Measurements from ENCODE around the gene GTF2B.
"Not testable (repeated sequence)": the region's sequence is repeated elsewhere in the genome, so short reads cannot be mapped to it uniquely, and the experiment has no call there.

GTF2B gene

DNA sequence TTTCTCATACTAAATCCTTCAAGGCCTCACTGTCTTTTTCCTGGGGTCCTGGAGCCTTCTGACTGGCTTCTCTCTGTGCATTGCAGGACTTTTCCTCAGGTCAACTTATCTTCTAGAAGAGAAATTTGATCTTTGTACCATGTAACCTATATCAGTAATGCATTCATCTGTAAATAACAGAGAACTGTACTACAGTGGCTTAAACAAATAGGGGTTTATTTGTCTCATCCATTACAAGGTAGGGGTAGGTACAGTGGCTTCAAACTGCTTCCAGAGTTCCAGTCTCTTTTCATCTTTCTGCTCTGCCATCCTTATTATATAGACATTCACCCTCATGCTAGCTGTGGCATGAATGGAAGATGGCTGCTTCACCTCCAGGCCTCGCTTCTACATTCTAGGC lies 29.5 kb upstream of the GTF2B start:
- DNase-seq (ENCODE audit: low spot score): no peak
- no peak for TF ChIP-seq CTCF (IDR thresholded peaks at IDR 0.05; ENCODE audit: extremely low read depth, missing control alignments)

DNA sequence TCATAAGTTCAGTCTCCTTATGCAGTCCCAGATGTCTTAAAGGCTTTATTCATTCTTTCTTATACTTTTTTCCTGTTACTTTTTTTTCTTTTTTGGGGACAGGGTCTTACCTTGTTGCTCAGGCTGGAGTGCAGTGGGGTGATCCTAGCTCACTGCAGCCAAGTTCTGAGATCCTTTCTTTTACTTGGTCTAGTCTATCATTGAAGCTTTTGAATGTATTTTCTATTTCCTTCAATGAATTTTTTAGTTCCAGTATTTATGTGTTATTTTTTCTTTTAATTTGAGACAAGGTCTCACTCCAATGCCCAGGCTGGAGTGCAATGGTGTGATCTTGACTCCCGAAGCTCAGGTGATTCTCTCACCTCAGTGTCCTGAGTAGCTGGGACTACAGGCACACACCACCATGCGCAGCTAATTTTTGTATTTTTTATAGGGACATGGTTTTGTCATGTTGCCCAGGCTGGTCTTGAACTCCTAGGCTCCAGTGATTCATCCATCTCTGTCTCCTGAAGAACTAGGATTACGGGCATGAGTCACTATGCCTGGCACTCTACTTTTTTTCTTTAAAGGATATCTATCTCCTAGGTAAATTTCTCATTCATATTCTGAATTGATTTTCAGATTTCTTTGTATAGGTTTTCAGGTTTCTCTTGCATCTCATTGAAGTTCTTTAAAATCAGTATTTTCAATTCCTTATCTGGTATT lies 26.1 kb upstream of the GTF2B start:
- no peak for TF ChIP-seq CTCF (IDR thresholded peaks at IDR 0.05; ENCODE audit: extremely low read depth, missing control alignments)
- DNase-seq (ENCODE audit: low spot score): no peak

DNA sequence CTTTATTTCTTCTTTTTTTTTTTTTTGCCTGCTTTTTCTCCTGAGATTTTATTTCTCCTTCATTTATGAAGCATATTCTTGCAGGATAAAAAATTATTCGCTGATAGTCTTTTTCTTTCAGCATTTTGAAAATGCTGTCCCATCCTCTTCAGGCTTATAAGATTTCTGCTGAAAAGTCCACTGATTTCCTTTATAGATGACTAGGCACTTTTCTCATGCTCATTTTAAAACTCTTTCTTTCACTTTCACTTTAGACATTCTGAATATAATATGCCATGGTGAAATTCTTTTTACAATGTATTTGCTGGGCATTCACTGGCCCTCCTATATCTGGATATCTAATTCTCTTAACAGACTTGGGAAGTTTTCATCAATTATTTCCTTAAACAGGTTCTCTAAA lies 25.5 kb upstream of the GTF2B start:
- DNase-seq (ENCODE audit: low spot score): no peak

GRCh38 chr1:88911800-88912199 lies 20.4 kb upstream of the GTF2B start:
- not testable (repeated sequence) for DNase-seq (ENCODE audit: low spot score)

More for the DNA sequence above, 25.5 kb upstream of the GTF2B start:
- no peak for TF ChIP-seq CTCF (IDR thresholded peaks at IDR 0.05; ENCODE audit: extremely low read depth, missing control alignments)

GRCh38 chr1:88911161-88911560 lies 19.8 kb upstream of the GTF2B start:
- no peak for DNase-seq (ENCODE audit: low spot score)
- TF ChIP-seq CTCF (IDR thresholded peaks at IDR 0.05; ENCODE audit: extremely low read depth, missing control alignments): no peak

- DNase-seq (ENCODE audit: low spot score): no peak
- TF ChIP-seq CTCF (IDR thresholded peaks at IDR 0.05; ENCODE audit: extremely low read depth, missing control alignments): no peak
Measured at GRCh38 chr1:88910401-88910800, 19.0 kb upstream of the GTF2B start.

DNA sequence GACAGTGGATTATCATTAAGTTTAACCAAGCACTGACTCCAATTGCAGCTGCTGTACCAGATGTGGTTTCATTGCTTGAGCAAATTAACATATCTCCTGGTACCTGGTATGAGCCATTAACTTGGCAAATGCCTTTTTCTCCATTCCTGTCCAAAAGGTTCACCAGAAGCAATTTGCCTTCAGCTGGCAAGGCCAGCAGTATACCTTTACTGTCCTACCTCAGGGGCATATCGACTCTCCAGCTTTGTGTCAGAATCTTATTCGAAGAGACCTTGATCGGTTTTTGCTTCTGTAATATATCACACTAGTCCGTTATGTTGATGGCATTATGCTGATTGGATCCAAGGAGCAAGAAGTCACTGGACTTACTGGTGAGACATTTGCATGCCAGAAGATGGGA lies 9.5 kb upstream of the GTF2B start:
- DNase-seq (ENCODE audit: low spot score): no peak

More for the DNA sequence above, 9.5 kb upstream of the GTF2B start:
- TF ChIP-seq CTCF (IDR thresholded peaks at IDR 0.05; ENCODE audit: extremely low read depth, missing control alignments): no peak
